ENCODE results near the gene MPI.
"Not testable (repeated sequence)": the region's sequence is repeated elsewhere in the genome, so short reads cannot be mapped to it uniquely, and the experiment has no call there.

Gene MPI

DNA sequence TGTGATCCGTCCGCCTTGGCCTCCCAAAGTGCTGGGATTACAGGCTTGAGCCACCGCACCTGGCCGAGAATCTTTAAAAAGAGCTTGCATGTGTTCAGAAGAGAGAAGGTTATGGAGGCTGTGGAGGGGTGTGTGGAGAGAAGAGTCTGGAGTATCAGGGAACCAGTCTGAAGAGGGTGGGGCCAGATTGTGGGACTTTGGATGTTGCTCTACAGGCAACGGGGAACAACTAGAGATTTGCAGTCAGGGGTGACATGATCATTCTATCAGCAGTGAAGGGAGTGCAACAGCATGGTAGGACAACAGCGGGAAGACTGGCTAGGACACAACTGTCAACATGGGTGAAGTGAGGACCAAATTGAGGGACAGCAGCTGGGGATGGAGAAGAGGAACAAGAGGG is 25.5 kb upstream of the MPI start:
- DNase-seq = no peak

DNA sequence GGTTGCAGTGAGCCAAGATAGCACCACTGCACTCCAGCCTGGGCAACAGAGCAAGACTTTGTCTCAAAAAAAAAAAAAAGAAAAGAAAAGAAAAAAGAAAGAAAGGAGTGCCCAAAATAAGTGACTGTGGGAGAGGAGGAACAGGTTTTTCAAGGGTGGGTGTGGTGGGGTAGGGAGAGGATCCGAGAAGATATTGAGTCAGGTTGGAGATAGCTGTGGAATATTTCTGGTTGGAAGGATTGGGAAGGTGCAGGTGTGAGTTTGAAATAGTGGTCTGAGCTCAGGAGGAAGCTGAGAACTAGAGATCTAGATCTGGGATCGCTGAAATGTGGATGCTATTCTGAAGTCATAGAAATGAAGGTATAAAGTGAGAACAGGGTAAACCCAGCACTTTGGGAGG is 24.5 kb upstream of the MPI start:
- DNase-seq = no peak

DNA sequence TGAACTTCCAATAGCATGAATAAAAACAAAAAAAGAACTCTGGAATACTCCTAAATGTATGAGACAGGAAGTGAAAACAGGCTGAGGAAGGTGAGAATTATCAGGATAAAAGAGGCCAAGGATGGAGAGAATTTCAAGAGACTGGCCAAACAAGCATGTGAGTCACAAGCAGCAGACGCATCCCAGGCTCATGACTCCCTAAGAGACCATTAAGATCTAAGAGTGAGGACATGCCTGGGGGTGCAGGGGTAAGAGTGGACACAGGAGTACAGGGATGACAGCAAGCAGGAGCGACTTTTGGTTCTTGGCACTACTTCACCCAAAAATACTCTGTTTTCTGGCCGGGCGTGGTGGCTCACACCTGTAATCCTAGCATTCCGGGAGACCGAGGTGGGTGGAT is 23.8 kb upstream of the MPI start:
- no peak for DNase-seq

DNA sequence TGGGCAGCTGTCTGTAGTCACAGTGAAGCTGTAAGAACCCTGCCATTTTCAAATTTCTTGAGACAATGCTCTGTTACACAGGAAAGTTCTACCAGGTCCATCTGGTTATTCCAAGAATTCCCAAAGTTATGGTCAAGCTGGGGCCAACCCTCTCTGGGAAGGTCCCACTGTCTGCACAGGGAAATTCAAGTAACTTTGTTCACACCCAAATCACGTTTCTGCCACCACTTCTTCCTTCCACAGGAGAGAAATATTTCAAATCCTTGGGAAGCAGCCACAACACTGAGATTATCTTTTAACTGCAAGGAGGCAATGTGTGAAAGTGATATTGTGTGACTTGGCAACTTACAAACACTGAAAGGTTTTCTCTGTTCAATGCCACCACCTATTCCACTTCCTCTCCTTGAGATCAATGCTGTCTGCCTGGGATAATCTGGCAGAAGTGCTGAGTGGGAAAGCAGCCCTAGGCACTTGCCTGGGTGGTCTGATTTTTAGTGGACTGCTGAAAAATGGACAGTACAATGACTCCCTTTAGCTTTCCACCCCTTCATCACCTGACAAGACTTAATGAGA is 22.3 kb upstream of the MPI start:
- no peak for DNase-seq

DNA sequence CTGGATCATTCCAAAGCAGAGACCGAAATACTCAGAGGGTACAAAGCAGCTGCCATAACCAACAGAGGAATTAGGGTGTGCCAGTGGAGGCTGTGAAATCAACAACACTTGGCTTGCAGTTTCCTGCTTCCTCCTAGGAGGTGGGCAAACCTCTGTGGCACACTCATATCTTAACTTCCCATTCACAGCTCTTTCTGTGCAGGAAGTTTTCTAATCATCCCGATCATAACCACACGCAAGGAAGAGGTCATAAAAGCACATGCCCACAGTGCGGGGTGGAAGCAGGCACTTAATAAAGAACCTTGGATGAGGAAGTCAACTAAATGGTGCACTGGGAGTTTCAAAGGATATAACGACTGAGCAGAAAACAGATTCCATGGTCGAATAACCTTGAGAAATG is 21.8 kb upstream of the MPI start:
- no peak for DNase-seq

DNA sequence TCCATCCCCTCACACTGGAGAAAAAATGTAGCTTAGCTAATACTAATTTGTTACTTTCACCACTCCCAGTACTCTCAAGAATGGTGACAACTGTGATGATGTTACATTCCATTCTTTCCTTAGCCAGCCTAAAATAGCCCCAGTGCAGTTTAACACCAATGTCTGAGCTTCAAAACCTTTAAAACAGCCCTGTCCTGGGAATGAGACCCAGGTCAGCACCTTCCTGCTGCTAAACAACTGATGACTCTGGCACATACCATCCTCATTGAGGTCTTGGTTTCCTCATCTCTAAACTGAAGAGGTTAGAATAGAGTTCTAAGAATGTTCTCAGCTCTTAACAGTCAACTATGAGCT is 20.5 kb upstream of the MPI start:
- no peak for DNase-seq

DNA sequence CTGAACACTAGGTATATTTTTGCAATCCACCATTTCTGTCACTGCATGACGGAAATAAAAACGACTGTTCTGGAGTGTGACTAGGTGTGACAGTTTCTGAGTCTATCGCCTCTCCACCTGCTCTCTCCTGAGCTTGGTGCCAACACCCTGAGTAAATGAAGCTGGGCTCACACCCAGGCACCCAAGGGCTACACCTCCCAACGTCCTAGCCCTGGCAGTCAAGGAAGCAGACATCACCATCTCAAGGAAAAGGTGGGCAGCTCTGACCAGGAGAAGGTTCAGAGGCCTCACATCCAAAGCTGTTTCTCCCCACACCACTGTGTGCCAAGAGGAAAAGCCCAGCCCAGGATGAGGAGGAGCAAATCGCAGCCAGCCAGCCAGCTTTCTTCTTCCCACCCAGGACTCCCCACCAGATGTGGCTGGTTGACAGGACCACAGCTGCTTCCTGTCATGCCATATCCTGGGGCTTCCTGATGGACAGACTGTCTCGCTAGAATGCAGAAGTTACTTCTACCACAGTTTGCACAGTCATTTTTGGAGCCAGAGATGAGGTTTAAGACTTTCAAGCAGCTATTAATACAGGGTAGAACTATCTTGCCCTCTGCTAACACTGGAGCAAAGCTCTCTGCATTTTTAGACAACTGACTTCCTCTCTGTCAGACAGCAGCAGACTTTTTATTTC is 20.0 kb upstream of the MPI start:
- no peak for DNase-seq

DNA sequence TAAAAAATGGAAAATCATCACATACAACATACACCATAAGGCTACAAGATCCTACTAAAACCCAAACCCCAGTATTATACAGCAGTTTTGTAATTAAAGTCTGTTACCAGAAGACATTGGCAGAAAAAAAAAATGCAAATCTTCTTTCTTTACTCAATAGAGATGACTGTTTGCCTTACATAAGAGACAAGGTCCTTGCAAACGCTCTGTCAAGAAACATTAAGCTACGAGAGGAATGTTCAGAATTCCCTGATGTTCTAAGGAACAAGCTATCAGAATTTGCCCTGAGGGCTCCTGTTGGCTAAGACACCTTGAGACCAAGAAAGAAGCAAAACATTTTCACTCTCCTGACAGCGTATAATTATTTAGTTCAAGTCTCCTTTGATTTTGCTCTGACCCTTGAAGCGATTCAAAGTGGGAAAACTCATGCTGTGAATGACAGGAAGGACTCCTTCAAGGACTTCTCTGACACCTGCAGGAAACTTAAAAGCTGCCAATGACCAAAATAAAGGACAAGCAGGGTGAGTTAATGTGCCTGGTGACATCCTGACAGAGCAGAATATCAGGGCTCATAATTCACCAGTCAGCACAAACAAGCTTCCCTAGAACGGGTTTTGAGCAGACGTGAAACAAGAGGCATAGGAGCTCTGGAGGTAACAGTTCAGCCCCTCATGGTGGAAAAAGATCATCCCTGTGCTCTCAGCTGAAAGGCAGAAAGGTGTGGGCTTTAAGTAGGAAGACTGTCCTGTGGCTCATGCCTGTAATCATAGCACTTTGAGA is 19.2 kb upstream of the MPI start:
- DNase-seq = no peak

DNA sequence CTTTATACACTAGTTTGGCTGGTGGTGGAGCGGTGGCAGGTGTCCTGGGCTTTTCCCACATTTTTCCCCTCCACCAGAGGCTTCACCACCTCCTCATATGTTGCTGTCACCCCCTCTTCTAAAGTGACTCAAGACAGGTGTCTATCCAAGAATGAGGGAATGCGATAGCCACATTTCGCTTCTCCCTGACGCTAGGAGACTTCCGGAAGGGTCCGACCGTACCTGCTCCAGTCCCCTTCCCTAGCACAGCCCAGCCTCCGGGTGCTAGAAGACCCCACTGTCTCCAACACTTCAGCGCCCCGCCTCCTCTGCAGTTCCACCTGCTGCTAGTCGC is 17.2 kb upstream of the MPI start:
- DNase-seq = no peak

DNA sequence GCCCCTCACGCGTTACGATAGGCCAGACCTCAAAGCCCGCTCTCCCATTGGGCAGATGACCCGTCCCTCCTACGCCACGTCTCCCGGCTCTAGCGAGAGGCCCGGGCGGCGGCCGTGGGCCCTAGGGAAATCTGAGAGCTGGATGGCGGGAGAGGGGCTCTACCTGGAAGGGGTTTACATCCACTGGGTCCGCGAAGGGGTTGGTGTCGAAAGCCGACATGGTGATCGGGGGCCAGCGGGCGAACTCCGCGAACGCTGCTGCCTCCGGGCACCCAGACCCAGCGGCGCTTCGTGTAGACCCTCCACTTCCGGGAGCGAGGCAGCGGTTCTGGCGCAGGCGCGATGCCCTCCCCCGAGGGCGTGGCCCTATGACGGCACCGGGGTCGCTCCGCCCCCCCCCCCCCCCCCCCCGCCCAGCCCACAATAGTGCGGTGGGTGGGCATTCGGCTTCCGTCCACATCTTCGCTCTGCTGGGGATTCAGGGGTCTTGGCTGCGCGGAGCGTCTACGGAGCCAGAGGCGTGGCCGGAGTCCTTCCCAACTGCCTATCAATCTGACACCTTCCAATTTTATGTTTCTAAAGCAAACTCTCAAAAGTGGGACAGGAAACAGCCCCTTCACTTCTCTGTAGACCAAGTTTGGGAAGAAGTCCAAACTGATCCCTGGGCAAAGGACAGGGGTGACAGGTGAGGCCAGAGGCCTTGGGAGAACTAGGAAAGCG is 16.6 kb upstream of the MPI start, which contains the start of gene SCAMP2:
TSS of gene SCAMP2 (minus strand) at position 330 of the 720 bp plus-strand sequence. CDS start at position 220, 110 bp downstream.
- DNase-seq = peak; percentile 90

DNA sequence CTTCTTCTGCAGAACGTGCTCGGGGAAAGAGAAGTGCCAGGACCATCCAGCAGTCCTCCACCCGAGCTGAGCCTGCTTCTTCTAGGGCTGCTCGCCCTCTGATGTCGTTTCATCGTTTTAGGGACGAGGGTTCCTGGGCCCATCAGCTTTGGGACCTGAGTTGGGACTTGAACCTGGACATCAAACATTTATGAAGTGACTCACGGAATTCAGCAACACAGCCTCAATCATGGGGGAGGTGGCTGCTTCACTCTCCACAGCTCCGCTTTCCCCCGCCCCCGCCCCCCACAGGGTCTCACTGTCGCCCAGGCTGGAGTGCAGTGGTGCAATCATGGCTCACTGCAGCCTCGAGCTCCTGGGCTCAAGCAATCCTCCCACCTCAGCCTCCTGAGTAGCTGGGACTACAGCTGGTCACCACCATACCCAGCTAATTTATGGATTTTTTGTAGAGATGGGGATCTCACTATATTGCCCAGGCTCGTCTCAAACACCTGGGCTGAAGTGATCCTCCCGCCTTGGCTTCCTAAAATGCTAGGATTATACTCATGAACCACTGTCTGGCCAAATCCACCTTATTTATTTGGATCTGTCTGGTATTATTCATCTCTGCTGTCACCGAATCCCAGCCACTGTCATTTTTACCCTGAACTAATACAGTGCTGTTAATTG is 16.0 kb upstream of the MPI start:
- no peak for DNase-seq

DNA sequence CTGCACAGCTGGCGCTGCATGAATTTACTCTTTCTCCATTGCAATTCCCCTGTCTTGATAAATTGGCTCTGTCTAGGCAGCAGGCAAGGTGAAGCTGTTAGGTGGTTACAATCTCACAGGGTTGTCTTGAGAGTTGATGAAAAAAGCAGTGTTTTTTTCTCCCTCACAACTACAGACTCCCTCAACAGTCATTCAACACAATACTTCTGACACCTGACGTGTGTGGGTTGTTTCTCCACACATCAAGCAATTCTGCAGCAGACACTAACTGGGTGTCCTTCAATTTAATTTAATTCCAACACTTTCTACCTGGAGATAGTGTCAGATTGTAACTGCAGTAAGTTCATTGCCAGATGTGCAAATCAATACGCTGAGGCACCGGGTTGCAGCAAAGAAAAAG is 11.6 kb upstream of the MPI start:
- DNase-seq = no peak

DNA sequence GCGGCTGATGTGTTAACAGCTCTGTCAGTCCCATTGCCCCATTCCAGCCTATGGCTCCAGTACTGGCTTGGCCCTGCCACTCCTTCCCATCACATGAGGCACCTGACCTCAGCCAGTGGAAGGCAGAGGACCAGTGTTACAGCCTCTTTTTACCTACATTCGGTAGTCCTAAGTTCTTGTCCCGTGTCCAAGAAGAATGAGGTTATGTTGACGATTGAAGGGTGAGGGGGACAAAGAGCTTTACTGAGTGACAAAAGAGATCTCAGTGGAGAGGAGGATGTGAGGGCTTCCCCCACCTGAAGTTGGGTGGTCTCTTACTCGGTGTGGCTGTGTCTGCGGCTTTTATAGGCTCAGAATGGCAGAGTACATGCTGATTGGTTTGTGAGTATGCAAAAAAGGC is 7.3 kb upstream of the MPI start:
- no peak for DNase-seq

DNA sequence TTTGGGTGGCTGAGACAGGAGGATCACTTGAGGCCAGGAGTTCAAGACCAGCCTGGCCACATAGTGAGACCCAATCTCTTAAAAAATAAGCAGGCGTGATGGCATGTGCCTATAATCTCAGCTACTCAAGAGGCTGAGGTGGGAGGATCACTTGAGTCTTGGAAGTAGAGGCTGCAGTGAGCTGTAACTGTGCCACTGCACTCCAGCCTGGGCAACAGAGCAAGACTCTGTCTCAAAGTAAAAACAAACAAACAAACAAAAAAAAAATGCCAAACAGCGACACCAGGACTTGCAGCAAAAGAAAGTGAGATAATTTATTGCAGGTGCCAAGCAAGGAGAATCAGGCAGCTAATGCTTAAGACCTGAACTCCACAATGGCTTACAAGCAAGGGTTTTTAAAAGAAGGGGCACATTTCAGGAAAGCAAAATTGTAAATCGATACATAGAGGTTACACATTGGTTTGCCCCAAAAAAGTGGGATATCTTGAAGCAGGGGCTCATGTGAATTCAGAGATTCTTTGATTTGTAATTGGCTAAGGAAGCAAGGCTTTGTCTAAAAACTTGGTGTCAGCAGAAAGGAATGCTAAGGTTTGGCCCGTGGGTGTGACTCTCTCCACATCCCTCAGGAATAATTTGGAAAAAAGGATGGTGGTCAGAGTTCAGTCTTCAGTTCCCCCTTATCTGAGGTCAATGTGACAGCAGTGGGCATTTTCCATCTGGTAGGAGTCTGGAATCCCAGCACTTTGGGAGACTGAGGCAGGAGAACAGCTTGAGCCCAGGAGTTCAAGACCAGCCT is 5.2 kb upstream of the MPI start:
- DNase-seq = no peak

DNA sequence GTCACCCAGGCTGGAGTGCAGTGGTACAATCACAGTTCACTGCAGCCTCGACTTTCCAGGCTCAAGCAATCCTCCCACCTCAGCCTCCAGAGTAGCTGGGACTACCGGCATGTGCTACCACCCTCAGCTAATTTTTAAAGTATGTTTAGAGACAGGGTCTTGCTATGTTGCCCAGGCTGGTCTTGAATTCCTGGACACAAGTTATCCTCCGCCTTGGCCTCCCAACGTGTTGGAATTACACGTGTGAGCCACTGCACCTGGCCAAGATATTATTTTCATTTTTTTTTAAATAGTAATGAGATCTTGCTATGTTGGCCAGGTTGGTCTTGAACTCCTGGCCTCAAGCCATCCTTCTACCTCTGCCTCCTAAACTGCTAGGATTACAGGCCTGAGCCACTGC is 4.4 kb upstream of the MPI start:
- no peak for DNase-seq

DNA sequence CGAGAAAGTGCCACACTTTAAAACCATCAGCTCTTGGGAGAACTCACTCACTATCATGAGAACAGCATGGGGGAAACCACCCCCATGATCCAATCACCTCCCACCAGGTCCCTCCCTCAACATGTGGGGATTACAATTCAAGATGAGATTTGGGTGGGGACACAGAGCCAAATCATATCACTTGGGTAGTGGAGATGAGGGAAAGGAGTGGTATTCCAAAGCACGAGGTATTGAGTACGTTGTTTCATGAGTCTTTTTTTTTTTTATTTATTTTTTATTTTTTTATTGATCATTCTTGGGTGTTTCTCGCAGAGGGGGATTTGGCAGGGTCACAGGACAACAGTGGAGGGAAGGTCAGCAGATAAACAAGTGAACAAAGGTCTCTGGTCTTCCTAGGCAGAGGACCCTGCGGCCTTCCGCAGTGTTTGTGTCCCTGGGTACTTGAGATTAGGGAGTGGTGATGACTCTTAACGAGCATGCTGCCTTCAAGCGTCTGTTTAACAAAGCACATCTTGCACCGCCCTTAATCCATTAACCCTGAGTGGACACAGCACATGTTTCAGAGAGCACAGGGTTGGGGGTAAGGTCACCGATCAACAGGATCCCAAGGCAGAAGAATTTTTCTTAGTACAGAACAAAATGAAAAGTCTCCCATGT is 2.2 kb upstream of the MPI start:
- not testable (repeated sequence) for DNase-seq

DNA sequence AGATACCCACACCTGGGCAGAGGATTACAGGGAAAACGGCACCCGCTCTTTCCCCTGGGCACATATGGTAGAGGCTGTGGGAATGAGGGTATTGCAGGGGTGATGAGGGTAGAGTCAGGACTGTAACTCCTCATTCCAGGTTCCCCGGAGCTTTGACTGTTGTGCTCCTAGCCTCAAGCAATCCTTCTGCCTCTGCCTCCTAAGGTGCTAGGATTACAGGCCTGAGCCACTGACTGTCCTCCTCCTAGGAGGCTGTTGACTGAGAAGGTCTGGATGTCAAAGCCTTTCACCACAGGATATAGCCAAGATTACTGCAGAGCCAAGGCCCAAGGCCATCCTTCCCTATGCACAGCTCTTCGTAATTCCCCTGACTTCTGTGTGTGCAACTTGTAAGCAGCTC is 1.1 kb upstream of the MPI start:
- no peak for DNase-seq

DNA sequence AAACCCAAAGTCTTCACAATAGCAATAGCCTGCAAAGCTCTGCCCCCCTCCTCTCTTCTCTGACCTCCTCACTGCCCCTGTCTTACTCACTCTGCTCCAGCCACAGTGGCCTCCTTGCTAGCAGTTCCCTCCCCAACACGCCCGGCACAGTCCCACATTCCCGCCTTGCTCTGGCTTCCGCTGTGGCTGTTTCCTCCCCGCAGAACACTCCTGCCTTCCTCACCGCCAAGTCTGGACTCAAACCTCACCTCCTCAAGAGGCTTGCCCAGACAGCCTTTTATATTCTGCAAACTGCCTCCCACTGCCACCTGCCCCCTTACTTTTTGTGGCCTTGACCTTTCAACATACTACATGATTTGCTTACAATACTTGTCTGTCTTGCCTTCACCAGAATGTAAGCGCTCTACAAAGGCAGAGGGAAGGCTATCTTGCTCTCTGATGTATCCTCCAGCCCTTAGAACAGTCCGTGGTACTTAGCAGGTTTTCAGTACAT is 406 bp upstream of the MPI start:
- DNase-seq = no peak

DNA sequence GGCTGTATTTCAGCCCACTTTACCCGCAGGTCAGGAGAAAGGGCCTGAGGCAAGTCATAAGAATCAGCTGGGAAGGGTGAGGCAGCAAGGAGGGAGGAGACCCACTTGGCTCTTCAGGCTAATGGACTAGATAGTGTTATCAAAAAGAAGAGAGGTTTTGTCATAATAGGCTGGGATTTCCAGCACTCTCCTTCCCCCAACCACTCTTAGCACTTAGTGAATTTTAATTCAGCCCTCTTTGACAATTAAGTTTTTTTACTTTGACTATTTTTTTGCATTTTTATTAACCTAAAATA is 771 bp downstream of the MPI start:
- DNase-seq = no peak

DNA sequence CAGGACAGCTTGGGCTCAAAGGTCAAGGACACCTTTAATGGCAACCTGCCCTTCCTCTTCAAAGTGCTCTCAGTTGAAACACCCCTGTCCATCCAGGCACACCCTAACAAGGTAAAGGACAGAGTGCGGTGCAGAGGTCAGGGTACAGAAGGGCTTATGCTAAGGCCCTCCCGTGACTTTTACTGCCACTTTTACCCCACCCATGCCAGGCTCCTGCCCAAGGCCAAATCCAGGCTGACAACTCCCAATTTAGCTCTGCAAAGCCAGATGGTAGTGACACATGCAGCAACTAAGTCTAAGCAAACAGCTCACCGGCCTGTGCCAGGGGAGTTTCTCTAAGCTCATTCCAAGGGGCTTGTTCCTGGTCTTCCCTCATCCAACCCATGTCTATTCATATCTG is 1.6 kb downstream of the MPI start:
- no peak for DNase-seq

DNA sequence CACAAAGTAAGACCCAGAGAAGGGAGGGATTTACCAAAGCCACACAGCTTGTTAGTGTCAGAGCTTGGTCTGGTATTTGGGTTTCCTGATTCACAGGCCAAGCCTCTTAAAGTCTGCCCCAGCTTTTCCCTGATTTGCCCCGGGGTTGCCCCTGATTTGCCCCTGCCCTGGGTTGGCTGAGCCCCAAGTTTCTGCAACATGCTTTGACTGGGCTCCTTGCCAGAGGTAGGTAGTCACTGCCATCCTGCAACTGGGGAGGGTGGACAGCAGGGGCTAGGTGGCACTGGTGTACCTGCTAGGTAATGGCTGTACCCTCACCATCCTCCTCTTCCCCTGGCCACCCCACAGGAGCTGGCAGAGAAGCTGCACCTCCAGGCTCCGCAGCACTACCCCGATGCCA is 2.5 kb downstream of the MPI start:
- DNase-seq = no peak

DNA sequence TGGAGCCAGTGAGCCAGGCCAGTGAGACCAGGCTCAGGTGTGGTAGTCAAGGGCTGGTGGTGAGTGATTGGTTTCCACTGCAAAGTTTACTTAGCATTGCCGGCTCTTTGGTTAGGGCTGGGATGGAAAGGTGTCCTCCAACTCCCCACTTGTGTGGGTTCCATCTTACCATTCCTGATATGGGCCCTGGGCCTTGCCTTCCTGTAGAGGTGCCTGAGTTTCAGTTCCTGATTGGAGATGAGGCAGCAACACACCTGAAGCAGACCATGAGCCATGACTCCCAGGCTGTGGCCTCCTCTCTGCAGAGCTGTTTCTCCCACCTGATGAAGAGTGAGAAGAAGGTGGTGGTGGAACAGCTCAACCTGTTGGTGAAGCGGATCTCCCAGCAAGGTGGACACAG is 3.1 kb downstream of the MPI start:
- DNase-seq = no peak
